HG03457 (cell line): ENCODE data around the gene SOWAHC.
"Not testable (repeated sequence)": the region's sequence is repeated elsewhere in the genome, so short reads cannot be mapped to it uniquely, and the experiment has no call there.

Experiments
- ATAC-seq: cut with Tn5 transposase; IDR thresholded peaks from one replicate; pipeline ENCODE4 v1.9.1; 2021; ENCODE audit warnings: moderate number of reproducible peaks; ENCODE audit not compliant: unreplicated experiment

Gene SOWAHC

DNA sequence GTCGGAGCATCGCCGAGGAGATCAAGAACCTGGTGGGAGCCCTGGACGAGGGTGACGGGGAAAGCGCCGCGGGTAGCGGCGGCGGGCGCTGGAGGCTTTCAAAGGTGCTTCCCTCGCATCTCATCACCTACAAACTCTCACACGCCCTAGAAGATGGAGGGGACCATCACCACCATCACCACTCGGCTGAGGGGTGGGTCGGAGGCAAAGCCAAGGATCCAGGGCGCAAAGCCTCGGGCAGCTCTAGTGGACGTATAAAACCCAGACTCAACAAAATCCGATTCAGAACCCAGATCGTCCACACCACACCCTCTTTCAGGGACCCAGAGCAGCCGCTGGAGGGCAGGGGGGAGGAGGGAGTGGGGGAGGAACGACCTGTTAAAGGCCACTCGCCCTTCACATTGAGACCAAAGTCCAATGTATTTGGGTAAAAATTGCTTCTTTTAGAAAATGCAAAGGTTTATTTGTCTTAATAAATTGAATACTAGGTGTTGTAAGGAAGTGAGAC, 1.5 kb downstream of the SOWAHC start:
- no peak for ATAC-seq

DNA sequence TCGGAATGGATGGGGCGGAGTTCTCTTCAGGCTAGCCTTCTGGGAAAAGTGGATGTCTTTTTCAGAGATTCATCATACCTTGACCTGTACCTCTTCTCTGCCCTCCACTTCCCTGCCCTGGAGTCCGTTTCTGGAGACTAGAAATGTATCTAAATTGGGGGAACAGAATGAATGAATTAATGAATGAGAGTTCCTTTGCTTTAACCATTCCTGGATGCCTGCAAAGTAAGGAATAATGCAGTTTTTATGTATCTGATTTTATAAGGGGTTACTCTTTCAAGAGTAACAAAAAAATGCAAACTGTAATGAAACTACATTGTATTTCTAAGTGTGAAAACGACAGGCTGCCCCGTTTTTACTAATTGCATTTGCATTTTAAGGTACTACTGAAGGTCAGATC, 2.0 kb downstream of the SOWAHC start:
- ATAC-seq: no peak

GRCh38 chr2:109619032-109619615, 5.0 kb downstream of the SOWAHC start:
- no peak for ATAC-seq

GRCh38 chr2:109623297-109623696, 9.1 kb downstream of the SOWAHC start:
- ATAC-seq: no peak

GRCh38 chr2:109623923-109624322, 9.8 kb downstream of the SOWAHC start:
- no peak for ATAC-seq

DNA sequence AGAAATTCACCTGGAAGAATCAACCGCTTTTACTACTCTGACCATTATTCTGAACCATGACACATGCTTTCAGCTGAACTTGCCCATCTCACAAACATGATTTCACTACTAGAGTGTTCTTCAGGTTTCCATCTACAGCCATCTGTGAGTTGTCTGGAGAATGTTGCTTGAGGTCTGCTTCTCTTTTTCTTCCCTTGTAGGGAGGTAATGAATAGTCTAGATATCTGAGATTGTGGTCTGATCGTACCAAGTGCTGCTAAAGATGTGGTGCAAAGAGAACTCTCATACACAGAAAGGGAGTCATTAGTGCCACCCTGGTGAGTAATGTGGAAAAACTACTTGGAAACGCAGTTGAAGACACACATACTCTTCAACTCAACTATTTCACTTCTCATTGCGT, 10.2 kb downstream of the SOWAHC start:
- no peak for ATAC-seq

DNA sequence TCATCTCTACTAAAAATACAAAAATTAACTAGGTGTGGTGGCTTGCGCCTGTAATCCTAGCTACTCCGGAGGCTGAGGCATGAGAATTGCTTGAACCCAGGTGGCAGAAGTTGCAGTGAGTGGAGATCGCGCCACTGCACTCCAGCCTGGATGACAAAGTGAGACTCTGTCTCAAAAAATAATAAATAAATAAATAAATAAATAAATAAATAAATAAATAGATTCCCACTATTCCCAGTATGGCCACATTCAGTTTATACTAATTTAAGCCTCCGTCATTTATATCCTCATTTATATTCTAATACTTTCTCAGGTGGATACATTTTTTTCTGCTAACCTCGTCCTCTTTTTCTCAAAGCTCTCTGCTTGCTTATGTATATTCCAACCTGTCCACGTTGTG, 14.2 kb downstream of the SOWAHC start:
- not testable (repeated sequence) for ATAC-seq

DNA sequence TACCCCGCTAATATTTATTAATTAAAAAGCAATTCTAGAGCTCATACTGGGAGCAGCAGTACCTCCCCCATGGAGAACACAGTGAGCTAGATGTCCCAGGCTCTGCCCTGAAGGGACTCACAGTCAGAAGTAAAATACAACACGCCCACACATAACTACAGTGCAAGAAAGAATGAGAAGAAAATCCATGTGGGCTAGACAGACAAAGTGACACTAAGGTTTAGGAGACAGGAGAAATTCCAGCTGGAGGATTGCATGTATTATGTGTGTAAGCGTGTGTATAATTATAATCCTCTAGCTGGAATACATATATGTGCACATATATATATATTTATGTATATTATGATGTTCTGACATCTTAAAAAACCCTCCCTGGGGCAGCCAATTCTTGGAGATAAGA, 15.7 kb downstream of the SOWAHC start:
- no peak for ATAC-seq

DNA sequence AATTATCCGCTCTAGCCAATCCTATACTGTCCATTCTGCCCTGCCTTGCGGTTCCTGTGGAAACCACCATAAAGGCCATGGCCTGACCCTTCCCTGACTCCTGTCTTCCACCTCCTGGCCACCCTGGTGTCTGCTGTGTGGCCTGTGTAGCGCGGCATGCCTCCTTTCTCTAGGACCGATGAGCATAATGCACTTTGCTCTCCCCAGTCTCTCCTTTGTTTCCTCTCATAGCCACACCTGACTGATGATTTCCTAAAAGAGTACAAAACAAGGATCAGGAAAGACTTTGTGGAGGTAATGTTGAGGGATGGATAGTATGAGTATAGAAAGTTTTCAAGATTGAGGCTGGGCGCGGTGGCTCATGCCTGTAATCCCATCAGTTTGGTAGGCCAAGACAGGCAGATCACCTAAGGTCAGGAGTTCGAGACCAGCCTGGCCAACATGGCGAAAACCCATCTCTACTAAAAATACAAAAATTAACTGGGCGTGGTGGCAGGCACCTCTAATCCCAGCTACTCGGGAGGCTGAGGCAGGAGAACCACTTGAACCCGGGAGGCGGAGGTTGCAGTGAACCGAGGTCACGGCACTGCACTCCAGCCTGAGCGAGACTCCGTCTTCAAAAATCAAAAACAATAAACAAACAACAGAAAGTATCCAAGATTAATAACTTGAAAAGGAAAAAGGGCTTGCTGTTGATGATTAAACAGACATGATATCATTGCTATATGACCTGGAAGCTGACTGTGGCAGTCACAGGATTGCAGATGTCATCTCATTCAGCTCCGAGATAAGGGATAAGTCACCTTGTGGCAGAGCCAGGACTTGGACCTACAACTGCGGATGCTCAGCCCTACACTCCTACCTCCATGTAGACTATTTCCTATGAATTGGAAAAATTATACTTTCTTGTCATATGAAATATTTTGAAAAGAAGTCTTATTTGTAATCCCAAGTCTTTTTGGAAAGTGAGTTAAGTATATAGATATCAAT, 16.6 kb downstream of the SOWAHC start:
- no peak for ATAC-seq

DNA sequence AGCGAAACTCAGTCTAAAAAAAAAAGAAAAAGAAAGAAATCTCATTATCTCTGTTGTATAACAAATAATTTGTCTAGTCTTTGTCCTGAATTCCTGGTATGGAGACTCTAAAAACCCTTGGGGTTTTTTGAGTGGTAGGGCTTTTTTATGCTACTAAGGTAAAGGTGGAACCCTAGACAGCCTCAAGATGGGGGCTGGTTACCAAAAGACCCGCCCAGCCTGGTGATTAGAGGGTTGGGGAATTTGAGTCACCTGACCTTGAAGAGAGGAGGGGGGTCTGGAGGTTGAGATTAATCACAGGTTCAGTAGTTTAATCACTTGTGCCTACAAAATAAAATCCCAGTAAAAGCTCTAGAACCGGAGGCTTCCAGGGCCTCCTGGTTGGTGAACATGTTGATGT, 17.6 kb downstream of the SOWAHC start:
- ATAC-seq: no peak

DNA sequence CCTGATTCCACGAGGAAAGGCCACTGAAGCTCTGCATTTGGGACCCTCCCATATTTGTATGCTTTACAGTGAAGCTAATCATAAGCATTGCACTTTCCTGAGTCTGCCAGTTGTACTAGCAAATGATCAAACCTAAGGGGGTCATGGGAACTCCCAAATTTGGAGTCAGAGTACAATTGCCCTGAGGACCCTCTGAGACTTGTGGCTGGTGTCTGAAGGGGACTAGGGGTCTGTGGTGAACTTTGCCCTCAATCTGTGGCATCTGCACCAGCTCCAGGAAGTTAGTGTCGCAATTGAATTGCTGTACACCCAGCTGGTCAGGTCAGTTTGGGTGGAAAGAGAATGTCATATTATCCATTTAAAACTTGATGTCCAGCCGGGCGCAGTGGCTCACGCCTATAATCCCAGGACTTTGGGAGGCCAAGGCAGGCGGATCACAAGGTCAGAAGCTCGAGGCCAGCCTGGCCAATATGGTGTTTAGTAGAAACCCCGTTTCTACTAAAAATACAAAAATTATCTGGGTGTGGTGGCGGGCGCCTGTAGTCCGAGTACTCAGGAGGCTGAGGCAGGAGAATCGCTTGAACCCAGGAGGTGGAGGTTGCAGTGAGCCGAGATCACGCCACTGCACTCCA, 18.1 kb downstream of the SOWAHC start:
- no peak for ATAC-seq

DNA sequence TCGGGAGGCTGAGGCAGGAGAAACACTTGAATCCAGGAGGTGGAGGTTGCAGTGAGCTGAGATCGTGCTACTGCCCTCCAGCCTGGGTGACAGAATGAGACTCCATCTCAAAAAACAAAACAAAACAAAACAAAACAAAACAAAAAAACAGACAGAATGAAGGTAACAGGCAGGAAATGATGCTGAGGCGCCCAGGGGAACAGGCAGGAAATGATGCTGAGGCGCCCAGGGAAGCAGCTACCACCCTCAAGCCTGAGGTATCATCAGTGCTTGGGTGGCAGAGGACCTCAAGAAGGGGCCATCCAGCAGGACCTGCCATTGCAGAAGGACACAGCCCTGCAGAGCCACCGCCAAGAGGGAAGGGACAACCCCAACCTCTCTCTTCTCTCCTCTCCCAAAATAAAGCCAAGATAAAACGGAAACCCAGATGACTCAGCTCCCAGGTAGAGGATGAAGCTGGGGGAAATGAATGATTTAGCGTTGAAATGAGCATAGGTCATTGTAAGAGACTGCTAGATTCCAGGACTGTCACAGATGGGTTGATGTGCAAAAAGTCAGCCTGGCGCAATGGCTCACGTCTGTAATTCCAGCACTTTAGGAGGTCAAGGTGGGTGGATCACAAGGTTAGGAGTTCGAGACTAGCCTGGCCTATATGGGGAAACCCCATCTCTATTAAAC, 19.3 kb downstream of the SOWAHC start:
- no peak for ATAC-seq

DNA sequence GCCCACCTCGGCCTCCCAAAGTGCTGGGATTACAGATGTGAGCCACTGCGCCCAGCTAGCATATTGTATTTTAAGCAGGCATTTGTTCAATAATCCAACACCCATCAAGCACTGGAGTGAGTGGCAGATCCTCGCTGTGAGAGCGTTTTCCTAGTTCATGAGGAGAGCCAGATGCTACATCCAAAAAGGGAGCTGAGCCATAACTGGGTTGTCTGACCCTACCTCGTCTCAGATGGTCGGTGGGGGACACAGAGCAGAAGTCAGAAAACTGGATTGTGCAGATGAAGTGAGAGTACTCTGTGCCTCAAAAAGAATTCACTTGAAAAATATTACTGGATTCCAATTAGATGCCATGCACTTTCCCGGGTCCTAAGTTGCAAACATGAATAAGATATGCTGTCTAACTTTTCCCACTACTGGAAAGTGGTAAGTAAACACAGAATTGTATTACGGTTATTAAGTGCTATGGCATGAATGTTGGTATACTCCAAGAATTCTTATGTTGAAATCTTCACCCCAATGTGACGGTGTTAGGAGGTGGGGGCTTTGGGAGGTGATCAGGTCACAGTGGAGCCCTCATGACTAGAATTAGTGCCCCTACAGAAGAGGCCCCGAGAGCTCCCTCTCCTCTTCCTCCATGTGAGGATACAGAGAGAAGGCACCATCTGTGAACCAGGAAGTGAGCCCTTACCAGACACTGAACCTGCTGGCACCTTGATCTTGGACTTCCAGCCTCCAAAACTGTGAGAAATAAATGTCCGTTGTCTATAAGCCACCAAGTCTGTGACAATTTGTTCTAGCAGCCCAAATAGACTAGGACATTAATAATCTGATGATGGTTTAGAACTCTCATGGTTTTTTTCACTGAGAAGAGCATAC, 21.5 kb downstream of the SOWAHC start:
- ATAC-seq: no peak

- ATAC-seq: no peak
Observed at GRCh38 chr2:109636317-109636716, 22.2 kb downstream of the SOWAHC start.

- no peak for ATAC-seq
Observed at GRCh38 chr2:109637749-109638570, 23.8 kb downstream of the SOWAHC start.

GRCh38 chr2:109638795-109639194, 24.6 kb downstream of the SOWAHC start:
- no peak for ATAC-seq

- ATAC-seq: not testable (repeated sequence)
Observed at GRCh38 chr2:109640000-109640399, 25.8 kb downstream of the SOWAHC start.

DNA sequence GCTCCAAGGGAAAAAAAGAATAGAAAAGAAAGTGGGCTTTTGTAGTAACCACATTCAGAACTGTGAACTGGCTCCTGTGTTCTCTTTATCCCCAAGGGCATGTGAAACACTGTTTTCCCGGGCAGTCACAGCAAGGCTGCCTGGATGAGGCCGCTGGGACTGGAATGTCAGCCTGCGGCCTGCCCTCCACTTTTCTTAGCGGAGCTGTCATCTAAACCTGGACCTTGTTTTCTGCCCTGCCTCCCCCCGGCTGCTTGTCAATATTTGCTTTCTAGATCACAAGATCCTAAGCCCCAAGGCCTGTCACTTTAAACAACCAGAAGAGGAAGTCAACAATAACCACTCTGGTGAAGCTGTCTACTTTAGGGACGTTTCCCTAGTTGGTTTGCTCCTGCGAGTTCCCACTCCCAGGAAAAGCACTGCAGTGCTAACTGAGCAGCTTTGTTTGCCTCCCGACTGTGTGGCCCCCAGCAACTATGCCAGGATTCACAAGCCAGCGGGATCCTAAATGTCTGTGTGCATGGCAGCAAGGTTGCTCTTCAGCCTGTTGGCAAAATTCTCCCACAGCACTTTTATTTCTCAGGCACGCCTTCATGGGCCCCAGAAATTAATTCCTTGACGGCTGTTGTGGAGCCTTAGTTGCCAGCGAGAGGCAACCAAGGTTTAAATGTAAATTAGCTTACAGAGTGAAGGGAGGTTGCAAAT, 30.6 kb downstream of the SOWAHC start:
- ATAC-seq: no peak
